Measurements from ENCODE around the gene TMEM63A. TPM values are rescaled to one million over a fixed set of nuclear protein-coding genes. Genes with fewer than 3 reads are reported as not detected.
A peak's percentile ranks its signal among the peaks of the same experiment; 100 is the strongest.

TMEM63A gene
- total and polyA plus RNA-seq, 2 of the 13 experiments (the other 11 are each of a cell fraction or from before 2014, with no cell fraction given), result 23.9 to 53.3 TPM

DNA sequence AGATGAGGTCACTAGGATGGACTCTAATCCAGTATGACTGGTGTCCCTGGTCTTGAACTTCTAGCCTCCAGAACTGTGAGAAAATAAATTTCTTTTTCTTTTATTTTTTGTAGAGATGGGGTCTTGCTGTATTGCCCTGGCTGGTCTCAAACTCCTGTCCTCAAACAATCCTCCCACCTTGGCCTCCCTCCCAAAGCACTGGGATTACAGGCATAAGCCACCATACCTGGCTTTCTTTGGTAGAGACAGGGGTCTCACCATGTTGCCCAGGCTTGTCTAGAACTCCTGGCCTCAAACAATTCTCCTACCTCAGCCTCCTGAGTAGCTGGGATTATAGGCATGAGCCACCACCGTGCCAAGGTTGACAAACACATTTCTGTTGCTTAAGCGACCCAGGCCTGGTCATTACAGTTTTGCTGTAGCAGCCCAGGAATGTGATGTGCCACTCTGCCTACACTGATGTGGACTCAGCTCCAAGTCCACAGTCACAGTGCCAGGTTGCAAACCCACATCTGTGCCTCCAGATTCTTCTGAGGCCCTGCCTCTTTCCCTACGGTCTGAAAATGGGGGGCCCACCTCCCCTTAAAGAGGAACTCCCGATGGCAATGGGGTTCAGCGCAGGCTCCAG, 25.9 kb upstream of the TMEM63A start:
- no TSS peak for BruUV-seq (replicated peaks)
- DNase-seq (ENCODE audit: low spot score) (peak; percentile 26), FAIRE-seq (no peak), ATAC-seq (no peak)
- Histone ChIP-seq H3K4me1 (ENCODE audit: insufficient read depth, low read length) (peaks cover 27% of the 10 kb centered on the region), H3K9me3 (ENCODE audit: low read length) (no peaks in the 10 kb centered on the region), H3K4me3 (replicated peaks in 1 of 3; ENCODE audit: insufficient read depth in 1 of 3, low read depth in 2 of 3, low read length in 3 of 3) (no peak overlapping the region), H3K79me2 (ENCODE audit: insufficient read depth, low read length) (no peaks in the 10 kb centered on the region), H4K20me1 (ENCODE audit: insufficient read depth, low read length) (no peaks in the 10 kb centered on the region), H2AFZ (ENCODE audit: low read length) (no peak overlapping the region), H3K27ac (ENCODE audit: extremely low read length, insufficient read depth, low read length) (no peak overlapping the region), H3K4me2 (ENCODE audit: low read depth, low read length) (no peak overlapping the region), H3K27me3 (ENCODE audit: control insufficient read depth in 1 of 2, insufficient read depth in 2 of 2, low read length in 2 of 2) (peaks cover 4 to 12% of the 10 kb centered on the region in 2 experiments; a peak in 4 of 5 replicates), H3K9ac (ENCODE audit: insufficient read depth, low read depth, low read length) (no peak overlapping the region), H3K36me3 (replicated peaks in 1 of 2; ENCODE audit: control insufficient read depth in 1 of 2, insufficient read depth in 2 of 2, low read length in 2 of 2) (no peaks in the 10 kb centered on the region)
- in situ Hi-C loops (cut with HindIII; ENCODE audit: extremely low pct_ligation_motif_present, low pct_unique_long_range_greater_than_20kb), result no loop called here
- CTCF ChIA-PET (ENCODE audit: low intra/inter-chr PET ratio, low total read pairs), result no interaction called here
- TF ChIP-seq, protein P1, sequence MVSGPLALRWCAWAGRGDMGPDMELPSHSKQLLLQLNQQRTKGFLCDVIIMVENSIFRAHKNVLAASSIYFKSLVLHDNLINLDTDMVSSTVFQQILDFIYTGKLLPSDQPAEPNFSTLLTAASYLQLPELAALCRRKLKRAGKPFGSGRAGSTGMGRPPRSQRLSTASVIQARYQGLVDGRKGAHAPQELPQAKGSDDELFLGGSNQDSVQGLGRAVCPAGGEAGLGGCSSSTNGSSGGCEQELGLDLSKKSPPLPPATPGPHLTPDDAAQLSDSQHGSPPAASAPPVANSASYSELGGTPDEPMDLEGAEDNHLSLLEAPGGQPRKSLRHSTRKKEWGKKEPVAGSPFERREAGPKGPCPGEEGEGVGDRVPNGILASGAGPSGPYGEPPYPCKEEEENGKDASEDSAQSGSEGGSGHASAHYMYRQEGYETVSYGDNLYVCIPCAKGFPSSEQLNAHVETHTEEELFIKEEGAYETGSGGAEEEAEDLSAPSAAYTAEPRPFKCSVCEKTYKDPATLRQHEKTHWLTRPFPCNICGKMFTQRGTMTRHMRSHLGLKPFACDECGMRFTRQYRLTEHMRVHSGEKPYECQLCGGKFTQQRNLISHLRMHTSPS (CRISPR knock-in tag; IDR thresholded peaks at IDR 0.05; ENCODE audit: low read depth), result peak; percentile 62; the same call in 1 of the 2 replicates
- no peak for TF ChIP-seq ZNF383 (CRISPR knock-in tag; IDR thresholded peaks at IDR 0.05; ENCODE audit: borderline replicate concordance)
- TF ChIP-seq, protein P2, sequence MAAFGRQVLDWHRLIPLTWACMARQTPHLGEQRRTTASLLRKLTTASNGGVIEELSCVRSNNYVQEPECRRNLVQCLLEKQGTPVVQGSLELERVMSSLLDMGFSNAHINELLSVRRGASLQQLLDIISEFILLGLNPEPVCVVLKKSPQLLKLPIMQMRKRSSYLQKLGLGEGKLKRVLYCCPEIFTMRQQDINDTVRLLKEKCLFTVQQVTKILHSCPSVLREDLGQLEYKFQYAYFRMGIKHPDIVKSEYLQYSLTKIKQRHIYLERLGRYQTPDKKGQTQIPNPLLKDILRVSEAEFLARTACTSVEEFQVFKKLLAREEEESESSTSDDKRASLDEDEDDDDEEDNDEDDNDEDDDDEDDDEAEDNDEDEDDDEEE (CRISPR knock-in tag; IDR thresholded peaks at IDR 0.05), result no peak
- TF ChIP-seq, protein P3, sequence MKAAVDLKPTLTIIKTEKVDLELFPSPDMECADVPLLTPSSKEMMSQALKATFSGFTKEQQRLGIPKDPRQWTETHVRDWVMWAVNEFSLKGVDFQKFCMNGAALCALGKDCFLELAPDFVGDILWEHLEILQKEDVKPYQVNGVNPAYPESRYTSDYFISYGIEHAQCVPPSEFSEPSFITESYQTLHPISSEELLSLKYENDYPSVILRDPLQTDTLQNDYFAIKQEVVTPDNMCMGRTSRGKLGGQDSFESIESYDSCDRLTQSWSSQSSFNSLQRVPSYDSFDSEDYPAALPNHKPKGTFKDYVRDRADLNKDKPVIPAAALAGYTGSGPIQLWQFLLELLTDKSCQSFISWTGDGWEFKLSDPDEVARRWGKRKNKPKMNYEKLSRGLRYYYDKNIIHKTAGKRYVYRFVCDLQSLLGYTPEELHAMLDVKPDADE (CRISPR knock-in tag; IDR thresholded peaks at IDR 0.05), result no peak
- no peak for TF ChIP-seq ATF7-NPFF (CRISPR knock-in tag; IDR thresholded peaks at IDR 0.05; ENCODE audit: low read depth)
- TF ChIP-seq ZNF121 (CRISPR knock-in tag; IDR thresholded peaks at IDR 0.05), result peak; percentile 42
- no peak for TF ChIP-seq EHMT2 (IDR thresholded peaks at IDR 0.05; ENCODE audit: borderline replicate concordance, low read depth, low read length)
- no peak for TF ChIP-seq RBFOX2 (IDR thresholded peaks at IDR 0.05; ENCODE audit: low read depth, low read length)
- no peak for TF ChIP-seq ZIK1 (CRISPR knock-in tag; IDR thresholded peaks at IDR 0.05; ENCODE audit: borderline replicate concordance, low read depth)
- TF ChIP-seq, protein P4, sequence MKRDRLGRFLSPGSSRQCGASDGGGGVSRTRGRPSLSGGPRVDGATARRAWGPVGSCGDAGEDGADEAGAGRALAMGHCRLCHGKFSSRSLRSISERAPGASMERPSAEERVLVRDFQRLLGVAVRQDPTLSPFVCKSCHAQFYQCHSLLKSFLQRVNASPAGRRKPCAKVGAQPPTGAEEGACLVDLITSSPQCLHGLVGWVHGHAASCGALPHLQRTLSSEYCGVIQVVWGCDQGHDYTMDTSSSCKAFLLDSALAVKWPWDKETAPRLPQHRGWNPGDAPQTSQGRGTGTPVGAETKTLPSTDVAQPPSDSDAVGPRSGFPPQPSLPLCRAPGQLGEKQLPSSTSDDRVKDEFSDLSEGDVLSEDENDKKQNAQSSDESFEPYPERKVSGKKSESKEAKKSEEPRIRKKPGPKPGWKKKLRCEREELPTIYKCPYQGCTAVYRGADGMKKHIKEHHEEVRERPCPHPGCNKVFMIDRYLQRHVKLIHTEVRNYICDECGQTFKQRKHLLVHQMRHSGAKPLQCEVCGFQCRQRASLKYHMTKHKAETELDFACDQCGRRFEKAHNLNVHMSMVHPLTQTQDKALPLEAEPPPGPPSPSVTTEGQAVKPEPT (CRISPR knock-in tag; IDR thresholded peaks at IDR 0.05; ENCODE audit: low read depth), result no peak
- POLR2A ChIA-PET, result no interaction called here
- intact Hi-C loops (cut with micrococcal nuclease; ENCODE audit: unreplicated experiment), result no loop called here
- WGBS (ENCODE audit: low lambda C conversion rate), result 47% methylated on average over 4 of the region's 5 CpGs

Measured in HepG2 (cell line).